ENCODE measurements around the gene BPNT1.

The BPNT1 gene

GRCh38 chr1:220067269-220068204 lies 22.1 kb downstream of the BPNT1 start:
- Histone ChIP-seq H3K9ac (ENCODE audit: low read length) (no peak overlapping the region), H3K36me3 (ENCODE audit: control insufficient read depth, low read depth, low read length) (peaks cover 3% of the 10 kb centered on the region), H3K9me3 (ENCODE audit: control insufficient read depth, low read depth, low read length) (no peaks in the 10 kb centered on the region), H3K27me3 (ENCODE audit: control insufficient read depth, insufficient read depth, low read length) (no peaks in the 10 kb centered on the region), H3K27ac (ENCODE audit: low read length) (no peak overlapping the region), H3K4me3 (ENCODE audit: low read length) (no peak overlapping the region), H3K4me1 (ENCODE audit: control insufficient read depth, low read depth, low read length) (no peaks in the 10 kb centered on the region)

GRCh38 chr1:220062629-220063028 lies 27.0 kb downstream of the BPNT1 start:
- H3K4me3 ChIP-seq (ENCODE audit: low read length), result no peak overlapping the region
- H3K27ac ChIP-seq (ENCODE audit: low read length), result no peak overlapping the region
- no peaks in the 10 kb centered on the region for H3K27me3 ChIP-seq (ENCODE audit: control insufficient read depth, insufficient read depth, low read length)
- H3K9ac ChIP-seq (ENCODE audit: low read length), result no peak overlapping the region
- H3K4me1 ChIP-seq (ENCODE audit: control insufficient read depth, low read depth, low read length), result peaks cover 8% of the 10 kb centered on the region
- H3K36me3 ChIP-seq (ENCODE audit: control insufficient read depth, low read depth, low read length), result no peaks in the 10 kb centered on the region
- no peaks in the 10 kb centered on the region for H3K9me3 ChIP-seq (ENCODE audit: control insufficient read depth, low read depth, low read length)

GRCh38 chr1:220060876-220061275 lies 28.7 kb downstream of the BPNT1 start:
- Histone ChIP-seq H3K4me3 (ENCODE audit: low read length) (peak overlapping the region; percentile 13), H3K27ac (ENCODE audit: low read length) (no peak overlapping the region), H3K9me3 (ENCODE audit: control insufficient read depth, low read depth, low read length) (no peaks in the 10 kb centered on the region), H3K27me3 (ENCODE audit: control insufficient read depth, insufficient read depth, low read length) (no peaks in the 10 kb centered on the region), H3K4me1 (ENCODE audit: control insufficient read depth, low read depth, low read length) (peaks cover 8% of the 10 kb centered on the region), H3K9ac (ENCODE audit: low read length) (no peak overlapping the region), H3K36me3 (ENCODE audit: control insufficient read depth, low read depth, low read length) (no peaks in the 10 kb centered on the region)

- Histone ChIP-seq H3K27ac (ENCODE audit: low read length) (no peak overlapping the region), H3K4me1 (ENCODE audit: control insufficient read depth, low read depth, low read length) (peaks cover 8% of the 10 kb centered on the region), H3K9me3 (ENCODE audit: control insufficient read depth, low read depth, low read length) (no peaks in the 10 kb centered on the region), H3K36me3 (ENCODE audit: control insufficient read depth, low read depth, low read length) (no peaks in the 10 kb centered on the region), H3K4me3 (ENCODE audit: low read length) (no peak overlapping the region), H3K27me3 (ENCODE audit: control insufficient read depth, insufficient read depth, low read length) (no peaks in the 10 kb centered on the region), H3K9ac (ENCODE audit: low read length) (no peak overlapping the region)
These were observed 33.2 kb downstream of the BPNT1 start for GRCh38 chr1:220056374-220056773.

- Histone ChIP-seq H3K9me3 (ENCODE audit: control insufficient read depth, low read depth, low read length) (no peaks in the 10 kb centered on the region), H3K27ac (ENCODE audit: low read length) (peak within 1 kb of the TSS; percentile 75), H3K36me3 (ENCODE audit: control insufficient read depth, low read depth, low read length) (no peaks in the 10 kb centered on the region)
These were observed 43.3 kb downstream of the BPNT1 start, which contains the start of gene EPRS1 for GRCh38 chr1:220046052-220046930. Gene EPRS1, minus strand, starts transcription at chr1:220046505. Its CDS starts 117 bp downstream, at chr1:220046388.

GRCh38 chr1:220045356-220046051 lies 44.1 kb downstream of the BPNT1 start:
- Histone ChIP-seq H3K27me3 (ENCODE audit: control insufficient read depth, insufficient read depth, low read length) (no peaks in the 10 kb centered on the region), H3K36me3 (ENCODE audit: control insufficient read depth, low read depth, low read length) (no peaks in the 10 kb centered on the region), H3K9ac (ENCODE audit: low read length) (peak overlapping the region; percentile 75), H3K27ac (ENCODE audit: low read length) (no peak overlapping the region), H3K9me3 (ENCODE audit: control insufficient read depth, low read depth, low read length) (no peaks in the 10 kb centered on the region), H3K4me1 (ENCODE audit: control insufficient read depth, low read depth, low read length) (no peaks in the 10 kb centered on the region), H3K4me3 (ENCODE audit: low read length) (peak overlapping the region; percentile 74)

More at GRCh38 chr1:220046052-220046930, 43.3 kb downstream of the BPNT1 start, which contains the start of gene EPRS1:
- peak within 1 kb of the TSS; percentile 75 for H3K9ac ChIP-seq (ENCODE audit: low read length)
- no peaks in the 10 kb centered on the region for H3K27me3 ChIP-seq (ENCODE audit: control insufficient read depth, insufficient read depth, low read length)
- H3K4me3 ChIP-seq (ENCODE audit: low read length), result peak within 1 kb of the TSS; percentile 74
- H3K4me1 ChIP-seq (ENCODE audit: control insufficient read depth, low read depth, low read length), result no peaks in the 10 kb centered on the region

- H3K4me3 ChIP-seq (ENCODE audit: low read length), result peak overlapping the region; percentile 74
- peaks cover 2% of the 10 kb centered on the region for H3K36me3 ChIP-seq (ENCODE audit: control insufficient read depth, low read depth, low read length)
- no peak overlapping the region for H3K9ac ChIP-seq (ENCODE audit: low read length)
- H3K27me3 ChIP-seq (ENCODE audit: control insufficient read depth, insufficient read depth, low read length), result no peaks in the 10 kb centered on the region
- H3K27ac ChIP-seq (ENCODE audit: low read length), result no peak overlapping the region
- H3K4me1 ChIP-seq (ENCODE audit: control insufficient read depth, low read depth, low read length), result no peaks in the 10 kb centered on the region
- H3K9me3 ChIP-seq (ENCODE audit: control insufficient read depth, low read depth, low read length), result no peaks in the 10 kb centered on the region
These were observed 44.8 kb downstream of the BPNT1 start for GRCh38 chr1:220044678-220045355.

- no peak overlapping the region for H3K4me3 ChIP-seq (ENCODE audit: low read length)
- no peak overlapping the region for H3K27ac ChIP-seq (ENCODE audit: low read length)
- H3K36me3 ChIP-seq (ENCODE audit: control insufficient read depth, low read depth, low read length), result peaks cover 11% of the 10 kb centered on the region
- no peaks in the 10 kb centered on the region for H3K4me1 ChIP-seq (ENCODE audit: control insufficient read depth, low read depth, low read length)
- H3K9me3 ChIP-seq (ENCODE audit: control insufficient read depth, low read depth, low read length), result no peaks in the 10 kb centered on the region
- no peaks in the 10 kb centered on the region for H3K27me3 ChIP-seq (ENCODE audit: control insufficient read depth, insufficient read depth, low read length)
- H3K9ac ChIP-seq (ENCODE audit: low read length), result no peak overlapping the region
These were observed 45.9 kb downstream of the BPNT1 start for GRCh38 chr1:220043646-220044045.

GRCh38 chr1:220040028-220040596 lies 49.5 kb downstream of the BPNT1 start:
- H3K36me3 ChIP-seq (ENCODE audit: control insufficient read depth, low read depth, low read length), result peaks cover 15% of the 10 kb centered on the region
- H3K4me3 ChIP-seq (ENCODE audit: low read length), result no peak overlapping the region
- no peak overlapping the region for H3K27ac ChIP-seq (ENCODE audit: low read length)
- H3K9me3 ChIP-seq (ENCODE audit: control insufficient read depth, low read depth, low read length), result no peaks in the 10 kb centered on the region
- H3K27me3 ChIP-seq (ENCODE audit: control insufficient read depth, insufficient read depth, low read length), result no peaks in the 10 kb centered on the region
- H3K9ac ChIP-seq (ENCODE audit: low read length), result no peak overlapping the region
- no peaks in the 10 kb centered on the region for H3K4me1 ChIP-seq (ENCODE audit: control insufficient read depth, low read depth, low read length)

GRCh38 chr1:220038640-220039039 lies 50.9 kb downstream of the BPNT1 start:
- no peak overlapping the region for H3K9ac ChIP-seq (ENCODE audit: low read length)
- H3K9me3 ChIP-seq (ENCODE audit: control insufficient read depth, low read depth, low read length), result no peaks in the 10 kb centered on the region
- H3K27ac ChIP-seq (ENCODE audit: low read length), result no peak overlapping the region
- no peaks in the 10 kb centered on the region for H3K27me3 ChIP-seq (ENCODE audit: control insufficient read depth, insufficient read depth, low read length)
- no peaks in the 10 kb centered on the region for H3K4me1 ChIP-seq (ENCODE audit: control insufficient read depth, low read depth, low read length)
- H3K36me3 ChIP-seq (ENCODE audit: control insufficient read depth, low read depth, low read length), result peaks cover 22% of the 10 kb centered on the region
- H3K4me3 ChIP-seq (ENCODE audit: low read length), result no peak overlapping the region
